IMR-90 (cell line): ENCODE measurements around the gene SEMA4A. TPM values are rescaled to one million over a fixed set of nuclear protein-coding genes. Genes with fewer than 3 reads are reported as not detected.

Experiments used
- ATAC-seq: fragments of 200-7000 bp; cut with Tn5 transposase; 2 replicates; pipeline ENCODE4 v1.9.1; 2020; ENCODE audit warnings: low read depth, mild to moderate bottlenecking, moderate library complexity
- BruUV-seq: library from RNA; stranded (reverse); fragments of 400-500 nt; replicated peaks from 2 replicates; lab custom pipeline; 2021; lab: Mats Ljungman, UMichigan
- CTCF ChIA-PET: fragments of 300-600 bp; formaldehyde crosslinking; extraction: SDS; loops from one replicate; lab custom pipeline; 2021; ENCODE audit warnings: antibody characterized with exemption; lab: Yijun Ruan, JAX
- POLR2A ChIA-PET: fragments of 300-600 bp; sonication (Branson Sonifier 250); formaldehyde crosslinking; loops from one replicate; lab custom pipeline; 2022; ENCODE audit warnings: antibody characterized with exemption; ENCODE audit not compliant: unreplicated experiment; lab: Charles Lee
- DNase-seq: peaks from one replicate; pipeline ENCODE4 v3.0.0; 2013
- H2AFZ ChIP-seq: replicated peaks from 2 replicates; pipeline ENCODE3; 2013; ENCODE audit warnings: low read length, mild to moderate bottlenecking; ENCODE audit not compliant: poor library complexity
- H2AK5ac ChIP-seq: 2 replicates; pipeline ENCODE4 v1.6.1; 2013; ENCODE audit warnings: low read depth, low read length, inconsistent platforms
- H2AK9ac ChIP-seq: replicated peaks from 2 replicates; pipeline ENCODE3; 2013; ENCODE audit warnings: mild to moderate bottlenecking, low read depth, low read length, moderate library complexity; ENCODE audit not compliant: poor library complexity
- H2BK120ac ChIP-seq: 2 replicates; pipeline ENCODE4 v1.6.1; 2013; ENCODE audit warnings: low read depth, low read length, inconsistent platforms
- H2BK15ac ChIP-seq: 3 replicates; pipeline ENCODE4 v1.6.1; 2013; ENCODE audit warnings: low read depth, low read length, inconsistent platforms
- H2BK20ac ChIP-seq: 2 replicates; pipeline ENCODE4 v1.6.1; 2013; ENCODE audit warnings: low read depth, mild to moderate bottlenecking, inconsistent platforms, low read length, moderate library complexity
- H2BK5ac ChIP-seq: 2 replicates; pipeline ENCODE4 v1.6.1; 2013; ENCODE audit warnings: mild to moderate bottlenecking, low read depth, low read length, inconsistent platforms; ENCODE audit not compliant: poor library complexity, severe bottlenecking
- H3K14ac ChIP-seq: replicated peaks from 2 replicates; pipeline ENCODE4 v1.6.1; 2013; ENCODE audit warnings: low read depth, low read length, inconsistent platforms
- H3K18ac ChIP-seq: 2 replicates; pipeline ENCODE4 v1.6.1; 2013; ENCODE audit warnings: low read depth, low read length, control low read depth
- H3K23ac ChIP-seq: 2 replicates; pipeline ENCODE4 v1.6.1; 2013; ENCODE audit warnings: low read depth, low read length, inconsistent platforms
- H3K27ac ChIP-seq: 2 replicates; pipeline ENCODE4 v1.5.1; 2013; ENCODE audit warnings: mild to moderate bottlenecking, control low read depth, low read length; ENCODE audit not compliant: insufficient read depth
- H3K27me3 ChIP-seq: 2 replicates; pipeline ENCODE4 v1.6.1; 2013; ENCODE audit warnings: low read length; ENCODE audit not compliant: control insufficient read depth, insufficient read depth
- H3K36me3 ChIP-seq: 2 replicates; pipeline ENCODE4 v1.6.1; 2013; ENCODE audit warnings: low read length, mixed read lengths; ENCODE audit not compliant: control insufficient read depth, insufficient read depth
- H3K4ac ChIP-seq: 2 replicates; pipeline ENCODE4 v1.6.1; 2013; ENCODE audit warnings: low read depth, low read length, inconsistent platforms
- H3K4me1 ChIP-seq: 2 replicates; pipeline ENCODE4 v1.6.1; 2013; ENCODE audit warnings: low read length, mixed read lengths; ENCODE audit not compliant: control insufficient read depth, insufficient read depth
- H3K4me2 ChIP-seq: 2 replicates; pipeline ENCODE4 v1.6.1; 2013; ENCODE audit warnings: low read depth, mild to moderate bottlenecking, control low read depth, low read length, moderate library complexity
- H3K4me3 ChIP-seq: 2 replicates; pipeline ENCODE4 v1.5.1; 2013; ENCODE audit warnings: low read depth, mild to moderate bottlenecking, control low read depth, low read length, moderate library complexity; ENCODE audit not compliant: insufficient read depth
- H3K56ac ChIP-seq: 2 replicates; pipeline ENCODE4 v1.6.1; 2013; ENCODE audit warnings: low read length, inconsistent platforms; ENCODE audit not compliant: insufficient read depth; ENCODE audit errors: extremely low read depth
- H3K79me1 ChIP-seq, 2 experiments: 2 replicates each; pipeline ENCODE4 v1.6.1; 2013; ENCODE audit warnings: low read length in 2 of 2, inconsistent platforms in 1 of 2, low read depth in 1 of 2
- H3K9ac ChIP-seq: 2 replicates; pipeline ENCODE4 v1.6.1; 2013; ENCODE audit warnings: low read depth, low read length, control low read depth
- H3K9me1 ChIP-seq: 2 replicates; pipeline ENCODE4 v1.6.1; 2013; ENCODE audit warnings: low read length, inconsistent platforms; ENCODE audit not compliant: insufficient read depth
- H3K9me3 ChIP-seq: 2 replicates; pipeline ENCODE4 v1.6.1; 2013; ENCODE audit warnings: low read length; ENCODE audit not compliant: control insufficient read depth, insufficient read depth
- H4K20me1 ChIP-seq: 2 replicates; pipeline ENCODE4 v1.6.1; 2013; ENCODE audit warnings: low read length, inconsistent platforms; ENCODE audit not compliant: insufficient read depth
- H4K5ac ChIP-seq: 2 replicates; pipeline ENCODE4 v1.6.1; 2013; ENCODE audit warnings: mild to moderate bottlenecking, low read depth, low read length, control low read depth
- H4K8ac ChIP-seq, 2 experiments: 2 replicates each; pipeline ENCODE4 v1.6.1; 2013; ENCODE audit warnings: low read depth in 2 of 2, low read length in 2 of 2, control low read depth in 1 of 2, inconsistent platforms in 1 of 2
- H4K91ac ChIP-seq: 2 replicates; pipeline ENCODE4 v1.6.1; 2013; ENCODE audit warnings: low read depth, low read length, inconsistent platforms; ENCODE audit not compliant: insufficient read depth
- BHLHE40 ChIP-seq: fragments of 150-350 bp; IDR thresholded peaks from 2 replicates; pipeline ENCODE4 v1.6.1; 2016; ENCODE audit warnings: mild to moderate bottlenecking, low read depth, low read length
- CEBPB ChIP-seq: IDR thresholded peaks from 2 replicates; pipeline ENCODE4 v1.6.1; 2012; ENCODE audit warnings: low read depth, low read length, improper control_type of control experiment
- CHD1 ChIP-seq: IDR thresholded peaks from 2 replicates; pipeline ENCODE4 v1.6.1; 2012; ENCODE audit warnings: low read depth, low read length, improper control_type of control experiment
- CTCF ChIP-seq: conservative IDR thresholded peaks from 2 replicates; pipeline ENCODE4 v1.5.1; 2012; ENCODE audit warnings: mild to moderate bottlenecking, low read depth, low read length, improper control_type of control experiment
- FOS ChIP-seq: fragments of 150-350 bp; IDR thresholded peaks from 2 replicates; pipeline ENCODE4 v1.6.1; 2016; ENCODE audit warnings: low read depth, low read length
- MAFK ChIP-seq: IDR thresholded peaks from 2 replicates; pipeline ENCODE4 v1.6.1; 2012; ENCODE audit warnings: low read depth, low read length, improper control_type of control experiment
- MAZ ChIP-seq: IDR thresholded peaks from 2 replicates; pipeline ENCODE4 v1.6.1; 2012; ENCODE audit warnings: low read depth, mild to moderate bottlenecking, low read length, improper control_type of control experiment, moderate library complexity, borderline replicate concordance
- MXI1 ChIP-seq: IDR thresholded peaks from 2 replicates; pipeline ENCODE4 v1.6.1; 2012; ENCODE audit warnings: low read depth, mild to moderate bottlenecking, low read length, moderate library complexity, borderline replicate concordance
- NFE2L2 ChIP-seq: fragments of 150-350 bp; IDR thresholded peaks from 2 replicates; pipeline ENCODE4 v1.6.1; 2016; ENCODE audit warnings: low read depth, mild to moderate bottlenecking, low read length
- POLR2A ChIP-seq: IDR thresholded peaks from 2 replicates; pipeline ENCODE4 v1.6.1; 2012; ENCODE audit warnings: mild to moderate bottlenecking, low read depth, low read length
- RAD21 ChIP-seq: IDR thresholded peaks from 2 replicates; pipeline ENCODE4 v1.6.1; 2012; ENCODE audit warnings: low read length, improper control_type of control experiment
- RCOR1 ChIP-seq: IDR thresholded peaks from 2 replicates; pipeline ENCODE4 v1.6.1; 2012; ENCODE audit warnings: mild to moderate bottlenecking, low read length, improper control_type of control experiment; ENCODE audit not compliant: insufficient replicate concordance
- RFX5 ChIP-seq: IDR thresholded peaks from 2 replicates; pipeline ENCODE4 v1.8.0; 2012; ENCODE audit warnings: low read depth, mild to moderate bottlenecking, low read length, moderate library complexity
- SMC3 ChIP-seq: fragments of 150-350 bp; IDR thresholded peaks from 2 replicates; pipeline ENCODE4 v1.6.1; 2016; ENCODE audit warnings: low read depth, mild to moderate bottlenecking, antibody characterized with exemption, low read length, moderate library complexity
- USF2 ChIP-seq: fragments of 150-350 bp; IDR thresholded peaks from 2 replicates; pipeline ENCODE4 v1.6.1; 2017; ENCODE audit warnings: mild to moderate bottlenecking, antibody characterized with exemption, low read length, low read depth
- WGBS, 2 experiments: methylation state at CpG; one replicate each; pipeline versions ENCODE4 v1.1.5 to v1.1.7; 2013; ENCODE audit warnings: missing lambda C conversion rate in 2 of 2; ENCODE audit not compliant: insufficient read length in 1 of 2; ENCODE audit errors: extremely low coverage in 2 of 2; 5-methylcytosine and 5-hydroxymethylcytosine counted together
- dilution Hi-C: fragments of 300-500 bp; cut with HindIII; formaldehyde crosslinking; loops from one replicate; pipeline ENCODE4 v1.14.3; 2018; ENCODE audit warnings: low sequenced_read_pairs; ENCODE audit not compliant: unreplicated experiment
- in situ Hi-C: fragments of 300-500 bp; cut with MboI; formaldehyde crosslinking; loops from 3 replicates; pipeline ENCODE4 v1.14.3; 2019; ENCODE audit warnings: low sequenced_read_pairs, inconsistent platforms, mixed read lengths
- intact Hi-C: fragments of 100-400 bp; cut with micrococcal nuclease; formaldehyde crosslinking; loops from 2 replicates; pipeline ENCODE4 v1.10.0; 2022
- polyA plus RNA-seq, 3 experiments: library from polyadenylated mRNA; depleted of rRNA; stranded (reverse); fragments of >200 nt; gene quantifications; 2 replicates each; pipeline ENCODE4 v1.2.3, GENCODE V29; 2012; ENCODE audit warnings: low replicate concordance in 1 of 3
- total RNA-seq: library from RNA; depleted of rRNA; stranded (reverse); fragments of >200 nt; gene quantifications from 2 replicates; pipeline ENCODE4 v1.2.3, GENCODE V29; 2012
- TF ChIP-seq, protein P1 (sequence below): fragments of 150-350 bp; IDR thresholded peaks from 2 replicates; pipeline ENCODE4 v1.6.1; 2016; ENCODE audit warnings: low read depth, mild to moderate bottlenecking, low read length, moderate library complexity, borderline replicate concordance

The SEMA4A gene
- total and polyA plus RNA-seq, 2 of the 4 experiments (the other 2 are of a cell fraction) = 0.18 to 0.86 TPM

DNA sequence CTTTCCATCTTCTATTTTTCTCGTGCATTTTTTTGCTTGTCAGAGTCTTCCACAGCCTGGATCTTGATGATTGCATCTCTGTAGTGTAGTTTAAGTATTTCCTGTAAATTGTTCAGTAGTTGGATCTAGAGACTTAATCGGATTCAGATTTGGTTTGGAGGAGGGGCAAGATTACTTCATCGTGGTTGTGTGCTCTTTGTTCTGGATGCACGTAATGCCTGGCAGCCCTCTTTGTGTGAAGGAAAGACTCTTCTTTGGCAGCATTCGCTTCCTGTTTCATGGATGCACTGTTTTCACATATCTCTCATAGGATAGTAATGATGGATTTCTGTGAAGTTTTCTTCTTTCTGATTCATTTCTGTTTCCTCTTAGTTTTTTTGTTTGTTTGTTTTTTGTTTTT, 14.2 kb downstream of the SEMA4A start:
- Histone ChIP-seq H3K4me2 (no peak overlapping the region), H4K20me1 (no peaks in the 10 kb centered on the region), H3K9me1 (peaks cover 3% of the 10 kb centered on the region; the same call in 1 of the 2 replicates), H2BK120ac (no peak overlapping the region), H3K79me1 (no peaks in the 10 kb centered on the region), H2AK9ac (no peak overlapping the region), H2BK15ac (no peak overlapping the region), H2AK5ac (no peak overlapping the region), H2AFZ (no peak overlapping the region), H4K91ac (no peak overlapping the region), H3K4me1 (peaks cover 2% of the 10 kb centered on the region; the same call in 1 of the 2 replicates), H2BK5ac (no peak overlapping the region), H3K4me3 (no peak overlapping the region), H4K5ac (no peak overlapping the region), H3K27me3 (no peaks in the 10 kb centered on the region), H3K36me3 (no peaks in the 10 kb centered on the region), H3K9me3 (no peaks in the 10 kb centered on the region), H3K14ac (no peak overlapping the region), H3K27ac (no peak overlapping the region), H3K9ac (no peak overlapping the region), H3K4ac (no peak overlapping the region), H4K8ac (no peak overlapping the region), H3K56ac (no peak overlapping the region), H2BK20ac (no peak overlapping the region), H3K18ac (no peak overlapping the region), H3K23ac (no peak overlapping the region)
- no peak for TF ChIP-seq CTCF
- TF ChIP-seq SMC3 = no peak
- no peak for TF ChIP-seq CEBPB
- no peak for TF ChIP-seq FOS
- no peak for TF ChIP-seq CHD1
- no peak for TF ChIP-seq MAFK
- TF ChIP-seq POLR2A = no peak
- TF ChIP-seq BHLHE40 = no peak
- TF ChIP-seq RFX5 = no peak
- no peak for TF ChIP-seq NFE2L2
- TF ChIP-seq MAZ = no peak
- no peak for TF ChIP-seq RAD21
- TF ChIP-seq USF2 = no peak
- no peak for TF ChIP-seq RCOR1
- no peak for TF ChIP-seq MXI1
- TF ChIP-seq, protein P1, sequence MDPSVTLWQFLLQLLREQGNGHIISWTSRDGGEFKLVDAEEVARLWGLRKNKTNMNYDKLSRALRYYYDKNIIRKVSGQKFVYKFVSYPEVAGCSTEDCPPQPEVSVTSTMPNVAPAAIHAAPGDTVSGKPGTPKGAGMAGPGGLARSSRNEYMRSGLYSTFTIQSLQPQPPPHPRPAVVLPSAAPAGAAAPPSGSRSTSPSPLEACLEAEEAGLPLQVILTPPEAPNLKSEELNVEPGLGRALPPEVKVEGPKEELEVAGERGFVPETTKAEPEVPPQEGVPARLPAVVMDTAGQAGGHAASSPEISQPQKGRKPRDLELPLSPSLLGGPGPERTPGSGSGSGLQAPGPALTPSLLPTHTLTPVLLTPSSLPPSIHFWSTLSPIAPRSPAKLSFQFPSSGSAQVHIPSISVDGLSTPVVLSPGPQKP = no peak
- no TSS peak for BruUV-seq
- no peak for DNase-seq
- in situ Hi-C loops = no loop called here
- dilution Hi-C loops = no loop called here
- no CpG with 5 or more reads among the region's 5 CpGs for WGBS, 2 experiments
- intact Hi-C loops = no loop called here
- ChIA-PET POLR2A (no interaction called here), CTCF (interaction anchor here (0.7 kb wide), 1 partner anchor 11 kb away, joined by 3 read pairs; no protein-coding TSS in a partner anchor)
- no peak for ATAC-seq
